GM23338 (cell line): ENCODE measurements around the gene RASL10B.

ENCODE experiments used
- CREB1 ChIP-seq: fragments of 250-450 bp; sonication (Bioruptor Pico); IDR thresholded peaks from 2 replicates; pipeline ENCODE4 v1.5.0; 2020; ENCODE audit warnings: low read depth, mild to moderate bottlenecking, moderate library complexity
- EZH2 ChIP-seq: fragments of 200-600 bp; sonication (generic); IDR thresholded peaks from one replicate; pipeline ENCODE4 v1.8.0; 2017; ENCODE audit warnings: antibody characterized with exemption, mild to moderate bottlenecking, low read depth; ENCODE audit not compliant: unreplicated experiment
- EZH2phosphoT487 ChIP-seq: fragments of 200-600 bp; sonication (generic); IDR thresholded peaks from one replicate; pipeline ENCODE4 v1.8.1; 2018; ENCODE audit warnings: antibody characterized with exemption; ENCODE audit not compliant: unreplicated experiment
- JUNB ChIP-seq: IDR thresholded peaks from one replicate; pipeline ENCODE4 v1.6.1; 2016; ENCODE audit warnings: antibody characterized with exemption; ENCODE audit not compliant: unreplicated experiment
- NANOG ChIP-seq: IDR thresholded peaks from 2 replicates; pipeline ENCODE4 v1.6.1; 2016; ENCODE audit warnings: antibody characterized with exemption, borderline replicate concordance
- POLR2AphosphoS5 ChIP-seq: IDR thresholded peaks from 2 replicates; pipeline ENCODE4 v1.6.1; 2016; ENCODE audit warnings: antibody characterized with exemption, low read depth
- STAT1 ChIP-seq: IDR thresholded peaks from one replicate; pipeline ENCODE4 v1.6.1; 2016; ENCODE audit warnings: antibody characterized with exemption; ENCODE audit not compliant: unreplicated experiment
- ZNF114 ChIP-seq: fragments of 250-450 bp; sonication (Bioruptor Pico); IDR thresholded peaks from 2 replicates; pipeline ENCODE4 v1.5.0; 2020; ENCODE audit warnings: mild to moderate bottlenecking, moderate library complexity
- ZNF331 ChIP-seq: fragments of 250-450 bp; sonication (Bioruptor Pico); IDR thresholded peaks from 2 replicates; pipeline ENCODE4 v1.5.0; 2020; ENCODE audit warnings: low read depth, mild to moderate bottlenecking, moderate library complexity
- TF ChIP-seq, protein P1 (sequence below), 2 experiments: fragments of 200-600 bp in 1 of 2; sonication (generic) in 1 of 2; conservative IDR thresholded peaks; 2 replicates each; pipeline versions ENCODE4 v1.5.1 to v1.6.1; 2016 to 2017; ENCODE audit warnings: antibody characterized with exemption in 2 of 2, low read depth in 2 of 2, mild to moderate bottlenecking in 2 of 2, moderate library complexity in 1 of 2
- TF ChIP-seq, protein P2 (sequence below): IDR thresholded peaks from one replicate; pipeline ENCODE4 v1.6.1; 2018; ENCODE audit warnings: antibody characterized with exemption; ENCODE audit not compliant: unreplicated experiment
- TF ChIP-seq, protein P3 (sequence below): IDR thresholded peaks from 2 replicates; pipeline ENCODE4 v1.6.1; 2016; ENCODE audit warnings: antibody characterized with exemption

DNA sequence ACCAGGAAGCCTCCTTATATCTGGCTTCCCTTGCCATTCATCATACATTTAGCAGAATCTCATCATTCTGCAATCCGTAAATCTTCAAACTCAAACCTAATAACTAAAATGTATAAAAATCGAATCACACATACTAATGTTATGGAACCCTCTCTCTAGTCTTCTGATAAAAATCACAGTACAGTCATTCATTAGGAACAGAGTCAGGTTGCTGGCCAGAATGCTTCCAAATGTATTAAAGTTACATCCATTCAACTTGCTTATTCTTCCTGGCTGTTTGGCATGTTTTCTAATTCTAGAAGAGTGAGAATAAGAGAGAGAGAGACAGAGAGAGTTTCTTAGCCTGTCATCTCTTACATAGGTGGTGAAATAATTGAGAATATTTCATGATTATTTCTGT, 16.5 kb upstream of the RASL10B start:
- TF ChIP-seq, protein P1, sequence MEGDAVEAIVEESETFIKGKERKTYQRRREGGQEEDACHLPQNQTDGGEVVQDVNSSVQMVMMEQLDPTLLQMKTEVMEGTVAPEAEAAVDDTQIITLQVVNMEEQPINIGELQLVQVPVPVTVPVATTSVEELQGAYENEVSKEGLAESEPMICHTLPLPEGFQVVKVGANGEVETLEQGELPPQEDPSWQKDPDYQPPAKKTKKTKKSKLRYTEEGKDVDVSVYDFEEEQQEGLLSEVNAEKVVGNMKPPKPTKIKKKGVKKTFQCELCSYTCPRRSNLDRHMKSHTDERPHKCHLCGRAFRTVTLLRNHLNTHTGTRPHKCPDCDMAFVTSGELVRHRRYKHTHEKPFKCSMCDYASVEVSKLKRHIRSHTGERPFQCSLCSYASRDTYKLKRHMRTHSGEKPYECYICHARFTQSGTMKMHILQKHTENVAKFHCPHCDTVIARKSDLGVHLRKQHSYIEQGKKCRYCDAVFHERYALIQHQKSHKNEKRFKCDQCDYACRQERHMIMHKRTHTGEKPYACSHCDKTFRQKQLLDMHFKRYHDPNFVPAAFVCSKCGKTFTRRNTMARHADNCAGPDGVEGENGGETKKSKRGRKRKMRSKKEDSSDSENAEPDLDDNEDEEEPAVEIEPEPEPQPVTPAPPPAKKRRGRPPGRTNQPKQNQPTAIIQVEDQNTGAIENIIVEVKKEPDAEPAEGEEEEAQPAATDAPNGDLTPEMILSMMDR (conservative IDR thresholded peaks at IDR 0.05; ENCODE audit: low read depth in 2 of 2) = no peak
- TF ChIP-seq EZH2 (no peak), CREB1 (no peak), ZNF331 (CRISPR knock-in tag) (no peak), ZNF114 (CRISPR knock-in tag) (no peak), JUNB (no peak), EZH2phosphoT487 (no peak), POLR2AphosphoS5 (no peak), STAT1 (no peak), NANOG (no peak)
- TF ChIP-seq, protein P2, sequence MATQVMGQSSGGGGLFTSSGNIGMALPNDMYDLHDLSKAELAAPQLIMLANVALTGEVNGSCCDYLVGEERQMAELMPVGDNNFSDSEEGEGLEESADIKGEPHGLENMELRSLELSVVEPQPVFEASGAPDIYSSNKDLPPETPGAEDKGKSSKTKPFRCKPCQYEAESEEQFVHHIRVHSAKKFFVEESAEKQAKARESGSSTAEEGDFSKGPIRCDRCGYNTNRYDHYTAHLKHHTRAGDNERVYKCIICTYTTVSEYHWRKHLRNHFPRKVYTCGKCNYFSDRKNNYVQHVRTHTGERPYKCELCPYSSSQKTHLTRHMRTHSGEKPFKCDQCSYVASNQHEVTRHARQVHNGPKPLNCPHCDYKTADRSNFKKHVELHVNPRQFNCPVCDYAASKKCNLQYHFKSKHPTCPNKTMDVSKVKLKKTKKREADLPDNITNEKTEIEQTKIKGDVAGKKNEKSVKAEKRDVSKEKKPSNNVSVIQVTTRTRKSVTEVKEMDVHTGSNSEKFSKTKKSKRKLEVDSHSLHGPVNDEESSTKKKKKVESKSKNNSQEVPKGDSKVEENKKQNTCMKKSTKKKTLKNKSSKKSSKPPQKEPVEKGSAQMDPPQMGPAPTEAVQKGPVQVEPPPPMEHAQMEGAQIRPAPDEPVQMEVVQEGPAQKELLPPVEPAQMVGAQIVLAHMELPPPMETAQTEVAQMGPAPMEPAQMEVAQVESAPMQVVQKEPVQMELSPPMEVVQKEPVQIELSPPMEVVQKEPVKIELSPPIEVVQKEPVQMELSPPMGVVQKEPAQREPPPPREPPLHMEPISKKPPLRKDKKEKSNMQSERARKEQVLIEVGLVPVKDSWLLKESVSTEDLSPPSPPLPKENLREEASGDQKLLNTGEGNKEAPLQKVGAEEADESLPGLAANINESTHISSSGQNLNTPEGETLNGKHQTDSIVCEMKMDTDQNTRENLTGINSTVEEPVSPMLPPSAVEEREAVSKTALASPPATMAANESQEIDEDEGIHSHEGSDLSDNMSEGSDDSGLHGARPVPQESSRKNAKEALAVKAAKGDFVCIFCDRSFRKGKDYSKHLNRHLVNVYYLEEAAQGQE = no peak
- TF ChIP-seq, protein P3, sequence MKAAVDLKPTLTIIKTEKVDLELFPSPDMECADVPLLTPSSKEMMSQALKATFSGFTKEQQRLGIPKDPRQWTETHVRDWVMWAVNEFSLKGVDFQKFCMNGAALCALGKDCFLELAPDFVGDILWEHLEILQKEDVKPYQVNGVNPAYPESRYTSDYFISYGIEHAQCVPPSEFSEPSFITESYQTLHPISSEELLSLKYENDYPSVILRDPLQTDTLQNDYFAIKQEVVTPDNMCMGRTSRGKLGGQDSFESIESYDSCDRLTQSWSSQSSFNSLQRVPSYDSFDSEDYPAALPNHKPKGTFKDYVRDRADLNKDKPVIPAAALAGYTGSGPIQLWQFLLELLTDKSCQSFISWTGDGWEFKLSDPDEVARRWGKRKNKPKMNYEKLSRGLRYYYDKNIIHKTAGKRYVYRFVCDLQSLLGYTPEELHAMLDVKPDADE = no peak
